Ectodermal cell (in vitro differentiated cells): ENCODE results near the gene DUSP15.
A peak's percentile ranks its signal among the peaks of the same experiment; 100 is the strongest.

Source experiments
- H3K27ac ChIP-seq: 2 replicates; pipeline ENCODE4 v1.7.0; 2013; ENCODE audit warnings: mild to moderate bottlenecking, low read depth, low read length; ENCODE audit not compliant: insufficient read depth, poor library complexity, severe bottlenecking
- H3K27me3 ChIP-seq: 2 replicates; pipeline ENCODE4 v1.7.0; 2013; ENCODE audit warnings: mild to moderate bottlenecking, low read length; ENCODE audit not compliant: insufficient read depth, control insufficient read depth, poor library complexity, severe bottlenecking
- H3K36me3 ChIP-seq: one replicate; pipeline ENCODE4 v1.7.0; 2013; ENCODE audit warnings: low read length; ENCODE audit not compliant: control insufficient read depth, insufficient read depth
- H3K4me1 ChIP-seq: one replicate; pipeline ENCODE4 v1.7.0; 2013; ENCODE audit warnings: low read length; ENCODE audit not compliant: control insufficient read depth, insufficient read depth
- H3K4me3 ChIP-seq: 2 replicates; pipeline ENCODE4 v1.7.0; 2013; ENCODE audit warnings: low read depth, low read length, control low read depth; ENCODE audit not compliant: insufficient read depth
- H3K9me3 ChIP-seq: 2 replicates; pipeline ENCODE4 v1.7.0; 2013; ENCODE audit warnings: mild to moderate bottlenecking, low read length, moderate library complexity; ENCODE audit not compliant: control insufficient read depth
- WGBS, 2 experiments: methylation state at CpG; one replicate each; pipeline ENCODE4 v1.1.7; 2013; ENCODE audit warnings: missing lambda C conversion rate in 2 of 2; 5-methylcytosine and 5-hydroxymethylcytosine counted together

Gene DUSP15

DNA sequence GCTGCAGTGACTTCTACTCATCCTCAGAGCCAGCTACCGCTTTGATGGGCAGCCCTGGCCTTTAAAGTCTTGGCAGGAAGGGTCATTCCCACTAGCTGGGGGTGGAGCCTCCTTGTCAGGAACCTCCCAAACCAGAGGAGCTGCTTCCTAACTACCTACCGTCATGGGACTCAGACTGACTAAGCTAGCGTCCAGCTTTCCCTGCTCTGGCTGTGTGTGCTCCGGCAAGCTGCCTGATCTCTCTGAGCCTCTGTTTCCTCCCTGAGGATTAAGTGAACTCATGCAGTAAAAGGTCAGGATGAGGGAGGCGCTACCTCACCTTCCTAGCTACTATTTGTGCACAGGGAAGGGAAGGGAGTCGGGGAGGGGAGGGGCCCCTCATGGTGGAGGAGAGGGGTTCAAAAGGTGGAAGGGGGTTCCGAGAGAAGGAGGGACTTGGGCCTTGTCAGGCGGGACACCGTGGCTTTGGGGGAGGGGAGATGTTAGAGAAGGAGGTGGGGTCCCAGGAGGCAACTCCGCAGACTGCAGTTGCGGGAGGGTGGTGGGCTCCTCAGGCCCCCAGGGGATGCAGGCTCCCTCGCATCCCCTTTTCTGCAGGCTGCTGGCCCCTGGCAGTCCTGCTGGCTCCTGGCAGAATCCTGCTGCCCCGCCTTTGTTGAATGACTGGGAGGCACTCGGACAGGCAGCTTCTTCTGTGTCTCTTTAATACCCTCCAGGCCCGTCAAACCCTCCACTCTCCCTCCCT lies 9.8 kb downstream of the DUSP15 start:
- Histone ChIP-seq H3K27ac (peak overlapping the region; percentile 65), H3K9me3 (no peaks in the 10 kb centered on the region), H3K4me1 (peaks cover 20% of the 10 kb centered on the region), H3K36me3 (no peaks in the 10 kb centered on the region), H3K4me3 (peak overlapping the region; percentile 59), H3K27me3 (no peaks in the 10 kb centered on the region)
- WGBS, 2 experiments: 6% methylated on average over 15 of the region's 15 CpGs

- H3K9me3 ChIP-seq: no peaks in the 10 kb centered on the region
- H3K27ac ChIP-seq: no peak overlapping the region
- WGBS, 2 experiments: 85 to 88% methylated on average over 7 of the region's 7 CpGs
- no peaks in the 10 kb centered on the region for H3K36me3 ChIP-seq
- H3K4me1 ChIP-seq: peaks cover 20% of the 10 kb centered on the region
- H3K4me3 ChIP-seq: peak overlapping the region; percentile 59
- no peaks in the 10 kb centered on the region for H3K27me3 ChIP-seq
These were observed 10.3 kb downstream of the DUSP15 start for GRCh38 chr20:31859998-31860380.

- H3K9me3 ChIP-seq: no peaks in the 10 kb centered on the region
- H3K4me3 ChIP-seq: no peak overlapping the region
- H3K4me1 ChIP-seq: peaks cover 20% of the 10 kb centered on the region
- no peak overlapping the region for H3K27ac ChIP-seq
- no peaks in the 10 kb centered on the region for H3K27me3 ChIP-seq
- H3K36me3 ChIP-seq: no peaks in the 10 kb centered on the region
- WGBS, 2 experiments: 93 to 94% methylated on average over 5 of the region's 5 CpGs
These were observed 10.9 kb downstream of the DUSP15 start for GRCh38 chr20:31859266-31859997.

DNA sequence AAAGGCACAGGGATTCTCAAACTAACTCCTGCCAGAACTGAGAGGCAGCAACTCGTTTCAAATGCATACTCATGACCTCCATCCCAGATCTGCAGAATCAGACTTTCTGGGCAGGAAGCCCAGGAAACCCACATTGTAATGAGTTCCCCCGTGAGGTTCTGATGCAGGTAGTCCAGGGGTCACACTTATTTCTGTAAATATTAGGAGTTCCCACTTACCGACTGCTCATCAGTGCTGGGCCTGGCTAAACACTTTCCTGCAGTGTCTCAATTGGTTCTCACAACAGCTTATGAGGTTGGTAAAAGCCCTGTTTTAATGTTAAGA lies 11.6 kb downstream of the DUSP15 start:
- Histone ChIP-seq H3K36me3 (no peaks in the 10 kb centered on the region), H3K27me3 (no peaks in the 10 kb centered on the region), H3K9me3 (no peaks in the 10 kb centered on the region), H3K27ac (no peak overlapping the region), H3K4me1 (peaks cover 20% of the 10 kb centered on the region), H3K4me3 (no peak overlapping the region)
- WGBS, 2 experiments: 90 to 93% methylated on average over 3 of the region's 3 CpGs

- WGBS, 2 experiments: 88 to 90% methylated on average over 15 of the region's 15 CpGs
- Histone ChIP-seq H3K4me3 (no peak overlapping the region), H3K36me3 (no peaks in the 10 kb centered on the region), H3K27ac (no peak overlapping the region), H3K4me1 (peaks cover 20% of the 10 kb centered on the region), H3K27me3 (no peaks in the 10 kb centered on the region), H3K9me3 (no peaks in the 10 kb centered on the region)
These were observed 12.2 kb downstream of the DUSP15 start for GRCh38 chr20:31857861-31858759.

- 73 to 76% methylated on average over 3 of the region's 3 CpGs for WGBS, 2 experiments
- Histone ChIP-seq H3K27me3 (no peaks in the 10 kb centered on the region), H3K4me1 (peaks cover 11% of the 10 kb centered on the region), H3K36me3 (no peaks in the 10 kb centered on the region), H3K4me3 (no peak overlapping the region), H3K27ac (no peak overlapping the region), H3K9me3 (no peaks in the 10 kb centered on the region)
These were observed 13.8 kb downstream of the DUSP15 start for GRCh38 chr20:31856516-31856915.

DNA sequence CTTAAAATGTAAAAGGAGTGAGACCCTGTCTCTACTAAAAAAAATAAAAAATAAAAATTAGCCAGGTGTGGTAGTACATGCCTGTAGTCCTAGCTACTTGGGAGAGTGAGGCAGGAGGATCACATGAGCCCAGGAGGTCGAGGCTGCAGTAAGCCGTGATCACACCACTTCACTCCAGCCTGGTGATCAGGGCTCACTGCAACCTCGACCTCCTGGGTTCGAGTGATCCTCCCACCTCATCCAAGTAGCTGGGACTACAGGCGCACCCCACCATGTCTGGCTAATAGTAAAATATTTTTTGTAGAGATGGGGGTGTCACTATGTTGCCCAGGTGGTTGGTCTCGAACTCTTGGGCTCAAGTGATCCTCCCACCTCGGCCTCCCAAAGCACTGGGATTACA lies 16.8 kb downstream of the DUSP15 start:
- Histone ChIP-seq H3K9me3 (no peaks in the 10 kb centered on the region), H3K27ac (no peak overlapping the region), H3K4me3 (no peak overlapping the region), H3K27me3 (peaks cover 13% of the 10 kb centered on the region), H3K4me1 (no peaks in the 10 kb centered on the region), H3K36me3 (no peaks in the 10 kb centered on the region)
- WGBS, 2 experiments: 93 to 96% methylated on average over 7 of the region's 7 CpGs

GRCh38 chr20:31851240-31851955 lies 18.9 kb downstream of the DUSP15 start:
- no peak overlapping the region for H3K27ac ChIP-seq
- H3K4me3 ChIP-seq: no peak overlapping the region
- peaks cover 13% of the 10 kb centered on the region for H3K27me3 ChIP-seq
- WGBS, 2 experiments: 79 to 80% methylated on average over 11 of the region's 11 CpGs
- no peaks in the 10 kb centered on the region for H3K36me3 ChIP-seq
- H3K9me3 ChIP-seq: no peaks in the 10 kb centered on the region
- no peaks in the 10 kb centered on the region for H3K4me1 ChIP-seq

DNA sequence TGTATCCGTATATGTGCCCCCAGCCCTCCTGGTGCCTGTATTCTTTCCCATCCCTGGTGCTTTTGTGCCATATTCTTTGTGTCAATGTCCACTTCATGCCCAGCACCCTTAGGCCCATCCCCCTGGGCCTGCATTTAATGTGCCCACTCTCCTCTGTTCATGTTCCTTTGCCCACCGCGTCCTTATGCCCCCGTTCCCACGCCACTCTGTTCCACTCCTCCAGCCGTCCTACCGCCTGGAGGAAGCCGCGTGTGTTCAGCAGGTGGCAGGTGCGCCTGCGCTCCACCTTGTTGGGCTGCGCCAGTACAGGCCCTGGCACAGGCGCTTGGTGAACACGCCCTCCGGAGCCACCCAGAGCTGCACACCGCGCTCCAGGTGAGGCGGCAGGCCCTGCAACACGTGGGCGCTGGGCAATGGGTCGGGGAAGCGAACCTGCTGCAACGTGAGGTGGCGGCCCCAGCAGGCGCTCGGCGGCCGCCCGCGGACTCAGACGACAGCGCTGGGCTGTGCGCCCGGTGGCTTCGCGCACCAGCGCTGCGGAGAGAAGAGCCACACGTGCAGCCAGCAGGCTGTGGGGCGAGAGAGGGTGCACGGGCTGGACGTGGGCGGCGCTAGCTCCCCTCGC lies 20.9 kb downstream of the DUSP15 start:
- Histone ChIP-seq H3K36me3 (no peaks in the 10 kb centered on the region), H3K4me1 (peaks cover 9% of the 10 kb centered on the region), H3K4me3 (no peak overlapping the region), H3K9me3 (no peaks in the 10 kb centered on the region), H3K27ac (no peak overlapping the region), H3K27me3 (peaks cover 13% of the 10 kb centered on the region)
- 83 to 85% methylated on average over 45 of the region's 45 CpGs for WGBS, 2 experiments
